Pons (tissue), 1 donor: ENCODE results near the gene PLA2G5.

ENCODE experiments used
- DNase-seq: peaks from one replicate; pipeline ENCODE4 v3.0.0-alpha.2; 2016; ENCODE audit warnings: low spot score

PLA2G5 gene

DNA sequence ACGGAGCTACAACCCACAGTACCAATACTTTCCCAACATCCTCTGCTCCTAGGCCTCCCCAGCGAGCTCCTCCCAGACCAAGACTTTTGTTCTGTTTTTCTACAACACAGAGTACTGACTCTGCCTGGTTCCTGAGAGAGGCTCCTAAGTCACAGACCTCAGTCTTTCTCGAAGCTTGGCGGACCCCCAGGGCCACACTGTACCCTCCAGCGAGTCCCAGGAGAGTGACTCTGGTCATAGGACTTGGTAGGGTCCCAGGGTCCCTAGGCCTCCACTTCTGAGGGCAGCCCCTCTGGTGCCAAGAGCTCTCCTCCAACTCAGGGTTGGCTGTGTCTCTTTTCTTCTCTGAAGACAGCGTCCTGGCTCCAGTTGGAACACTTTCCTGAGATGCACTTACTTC is 20.6 kb downstream of the PLA2G5 start:
- no peak for DNase-seq

DNA sequence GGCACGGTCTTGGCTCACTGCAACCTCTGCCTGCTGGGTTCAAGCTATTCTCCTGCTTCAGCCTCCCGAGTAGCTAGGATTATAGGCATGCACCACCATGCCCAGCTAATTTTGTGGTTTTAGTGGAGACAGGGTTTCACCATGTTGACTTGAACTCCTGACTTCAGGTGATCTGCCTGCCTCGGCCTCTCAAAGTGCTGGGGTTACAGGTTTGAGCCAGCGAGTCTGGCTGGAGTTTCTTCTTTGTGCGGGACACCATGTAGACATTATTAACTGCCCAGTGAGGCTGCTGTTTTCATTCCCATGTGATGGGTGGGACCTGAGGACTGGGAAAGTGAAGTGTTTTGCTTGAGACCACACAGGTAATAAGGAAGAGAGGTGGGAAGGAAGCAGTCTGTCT is 23.3 kb downstream of the PLA2G5 start:
- DNase-seq, result no peak

DNA sequence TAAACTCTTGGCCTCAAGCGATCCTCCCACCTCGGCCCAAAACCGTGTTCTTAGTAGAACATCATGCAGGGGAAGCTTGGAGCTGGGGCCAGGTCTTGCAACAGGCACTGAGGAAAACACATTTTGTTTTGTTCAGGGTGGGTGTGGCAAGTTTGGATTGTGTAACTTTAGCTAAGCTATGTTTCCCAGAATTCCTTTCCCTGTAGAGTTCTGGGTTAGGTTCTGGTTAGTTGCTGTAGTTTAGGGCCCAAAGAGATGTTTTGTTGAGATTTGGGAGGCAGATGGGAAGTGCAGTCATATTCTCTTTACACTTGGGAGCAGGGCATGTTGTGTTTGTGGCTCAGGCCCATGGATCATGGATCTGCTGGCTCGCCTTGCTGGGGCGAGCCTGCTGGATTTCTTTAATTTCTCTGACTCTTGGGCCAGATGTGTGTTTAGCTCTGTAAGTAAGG is 24.0 kb downstream of the PLA2G5 start:
- DNase-seq, result no peak

DNA sequence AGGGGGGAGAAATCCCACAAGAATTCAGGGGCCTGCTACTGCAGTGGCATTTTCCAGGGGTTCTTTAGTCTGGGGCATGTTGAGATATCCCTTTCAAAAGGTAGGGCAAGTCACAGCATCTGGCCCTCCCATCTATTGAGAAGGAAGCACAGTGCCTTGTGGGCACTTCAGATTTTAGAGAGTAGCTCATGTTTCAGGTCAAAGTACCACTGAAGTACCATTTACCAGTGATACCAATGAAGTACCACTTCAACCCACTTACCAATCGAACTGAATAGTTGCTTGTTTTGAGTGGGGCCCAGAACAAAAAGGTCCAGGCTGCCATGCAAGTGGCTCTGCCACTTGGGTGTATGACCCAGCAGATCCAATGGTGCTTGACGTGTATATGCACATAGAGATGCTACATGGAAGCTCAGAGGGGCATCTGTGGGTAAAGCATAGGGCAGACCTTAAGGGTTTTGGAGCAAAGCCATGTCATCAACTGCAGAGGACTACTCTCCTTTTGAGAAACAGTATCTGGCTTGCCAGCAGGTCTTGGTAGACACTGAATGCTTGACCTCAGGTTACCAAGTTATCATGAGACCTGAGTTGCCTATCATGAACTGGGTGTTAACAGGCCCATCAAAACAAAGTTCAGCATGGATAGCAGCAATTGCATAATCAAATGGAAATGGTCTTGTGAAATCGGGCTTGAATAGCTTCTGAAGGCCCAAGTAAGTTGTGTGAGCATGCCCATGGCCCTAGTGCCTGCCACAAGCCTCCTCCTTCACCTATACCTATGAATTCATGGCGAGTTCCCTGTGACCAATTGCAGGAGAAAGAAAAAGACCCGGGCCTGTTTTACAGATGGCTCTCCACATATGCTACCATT is 25.8 kb downstream of the PLA2G5 start:
- DNase-seq, result no peak

DNA sequence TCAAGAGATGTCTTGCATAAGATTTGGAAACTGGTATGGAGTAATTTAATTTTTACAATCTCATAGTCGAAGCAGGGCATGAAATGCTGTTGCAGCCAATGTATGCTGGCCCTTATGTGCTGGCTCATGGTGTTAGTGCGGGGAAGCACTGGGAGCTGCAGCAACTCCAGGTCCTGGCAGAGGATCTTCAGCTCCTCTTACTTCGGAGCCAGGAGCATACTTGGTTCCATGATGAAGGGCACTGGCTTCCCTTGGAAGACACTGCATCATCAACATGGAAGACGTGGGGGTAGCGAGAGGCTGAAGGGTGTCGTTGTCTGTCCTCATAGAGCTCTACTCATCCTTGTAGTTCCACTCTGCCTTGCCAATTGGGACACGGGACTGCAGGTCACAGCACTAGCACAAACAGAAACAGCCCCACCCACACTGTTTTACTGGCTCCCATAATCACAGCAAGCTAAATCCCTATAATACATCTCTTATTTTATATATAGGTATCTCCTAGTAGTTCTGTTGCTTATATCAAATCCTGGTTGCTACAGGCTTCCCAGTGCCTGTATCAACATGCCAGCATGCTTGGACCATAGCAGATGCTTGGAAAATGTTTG is 26.9 kb downstream of the PLA2G5 start:
- DNase-seq, result no peak

DNA sequence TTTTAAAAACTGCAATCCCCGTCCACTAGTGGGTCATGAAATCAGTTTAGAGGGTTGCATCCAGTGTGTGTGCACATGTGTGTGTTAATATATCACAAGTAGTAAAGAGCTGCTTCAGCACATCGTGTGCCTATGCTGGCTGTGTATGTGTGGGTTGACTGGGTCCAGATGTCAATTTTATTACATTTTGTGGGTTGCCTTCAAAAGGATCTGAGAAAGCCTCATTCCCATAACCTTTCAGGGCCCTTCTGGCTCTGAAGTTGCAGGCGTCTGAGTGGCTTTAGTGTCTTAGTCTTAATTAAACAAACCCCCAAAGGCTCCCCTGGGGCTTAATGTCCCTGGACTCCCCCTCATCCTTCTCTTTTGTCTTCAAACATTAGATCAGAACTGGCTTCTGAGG is 29.5 kb downstream of the PLA2G5 start:
- DNase-seq, result no peak

DNA sequence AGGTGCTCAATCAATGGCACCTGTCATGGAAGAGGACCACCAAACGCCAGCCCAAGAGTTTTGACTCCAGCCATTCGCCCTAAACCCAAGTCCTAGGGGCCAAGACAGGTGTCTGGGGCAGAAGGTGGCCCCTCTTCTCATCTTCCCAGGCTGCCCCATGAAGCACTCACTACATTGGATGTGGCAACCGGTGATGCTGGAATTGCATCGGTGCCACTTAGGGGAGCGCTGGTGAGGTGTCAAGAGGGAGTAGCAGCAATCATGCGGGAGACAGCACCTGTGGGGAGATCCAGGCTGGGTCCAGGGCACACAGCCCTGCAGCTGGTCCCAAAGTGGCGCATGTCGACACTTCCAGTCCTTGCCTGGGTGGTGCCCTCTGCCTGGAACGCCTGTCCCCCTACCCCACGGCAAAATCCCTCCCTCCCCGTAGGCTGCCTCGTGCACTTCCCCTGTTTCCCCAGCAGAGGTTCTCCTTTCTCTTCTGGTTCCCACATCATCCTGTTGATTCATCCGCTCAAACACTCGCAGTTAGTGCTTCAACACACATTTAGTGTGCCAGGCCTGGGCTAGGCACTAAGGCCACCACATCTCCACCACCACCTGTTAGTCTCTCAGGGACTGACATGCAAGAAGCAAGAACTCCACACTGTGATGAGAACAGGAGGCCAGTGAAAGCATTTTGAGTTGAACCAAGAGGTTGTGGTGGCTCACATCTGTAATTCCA is 30.8 kb downstream of the PLA2G5 start:
- peak; percentile 23 for DNase-seq

DNA sequence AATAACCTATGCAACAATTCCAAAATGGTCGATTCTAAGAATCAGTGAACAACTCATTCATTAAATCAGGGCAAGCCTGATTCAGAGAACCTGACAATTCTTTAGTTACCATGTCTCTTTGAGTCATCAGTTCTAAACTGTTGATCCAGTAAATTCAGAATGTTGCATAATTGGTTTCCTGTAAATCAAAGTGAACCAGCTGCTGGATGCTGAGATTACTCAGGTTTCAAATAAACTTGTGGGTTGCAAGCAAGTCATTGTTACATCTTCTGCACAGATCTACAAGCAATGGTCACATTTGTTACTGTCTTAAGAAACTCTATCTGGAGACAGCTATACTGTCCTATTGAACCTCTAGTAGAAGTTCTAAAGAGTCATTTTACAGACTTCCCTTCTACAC is 32.9 kb downstream of the PLA2G5 start:
- DNase-seq, result no peak

DNA sequence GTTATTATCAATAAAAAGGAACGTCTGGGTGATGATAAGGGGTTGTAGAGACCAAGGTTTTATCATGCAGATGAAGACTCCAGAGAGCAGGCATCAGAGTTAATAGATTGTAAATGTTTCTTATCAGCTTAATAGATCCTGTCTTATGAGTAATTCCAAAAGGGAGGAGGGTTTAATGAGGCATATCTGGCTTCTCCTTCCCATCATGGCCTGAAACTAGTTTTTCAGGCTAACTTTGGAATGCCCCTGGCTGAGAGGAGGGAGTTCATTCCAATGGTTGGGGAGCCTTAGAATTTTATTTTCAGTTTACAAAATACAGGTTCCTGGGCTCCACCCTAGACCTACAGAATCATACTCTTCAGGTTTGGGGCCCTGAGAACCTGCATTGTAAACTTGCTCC is 35.9 kb downstream of the PLA2G5 start:
- DNase-seq, result no peak

DNA sequence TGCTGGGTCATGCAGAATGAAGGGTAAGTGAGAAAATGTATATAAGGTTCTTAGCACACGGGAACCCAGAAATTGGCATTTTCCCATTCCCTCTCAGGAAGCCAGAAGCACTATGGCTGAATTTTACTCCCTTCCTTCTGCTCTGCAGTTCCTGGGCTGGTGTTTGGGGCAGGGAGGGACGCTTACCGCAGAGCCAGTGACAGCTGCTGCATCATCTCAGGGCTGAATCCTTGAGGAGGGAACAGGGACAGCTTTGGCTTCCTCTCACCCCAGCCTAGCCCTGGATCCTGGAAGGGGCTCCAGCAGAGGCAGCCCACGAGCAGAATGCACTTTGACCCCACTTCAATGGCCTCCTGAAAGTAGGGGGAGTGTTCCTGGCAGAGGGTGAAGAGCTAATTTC is 37.4 kb downstream of the PLA2G5 start:
- no peak for DNase-seq

DNA sequence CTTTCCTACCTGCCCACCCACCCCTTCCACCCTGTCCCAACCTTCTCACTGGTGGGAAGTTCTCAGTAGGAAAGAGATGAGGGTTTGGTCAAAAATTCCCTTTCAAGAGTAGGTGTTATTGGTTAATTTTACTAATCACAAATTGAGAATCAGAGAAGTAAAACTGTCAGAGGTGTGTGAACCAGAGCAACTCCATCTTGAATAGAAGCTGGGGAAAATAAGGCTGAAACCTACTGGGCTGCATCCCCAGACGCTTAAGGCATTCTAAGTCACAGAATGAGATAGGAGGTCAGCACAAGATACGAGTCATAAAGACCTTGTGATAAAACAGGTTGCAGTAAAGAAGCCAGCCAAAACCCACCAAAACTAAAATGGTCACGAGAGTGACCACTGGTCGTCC is 37.8 kb downstream of the PLA2G5 start:
- no peak for DNase-seq

DNA sequence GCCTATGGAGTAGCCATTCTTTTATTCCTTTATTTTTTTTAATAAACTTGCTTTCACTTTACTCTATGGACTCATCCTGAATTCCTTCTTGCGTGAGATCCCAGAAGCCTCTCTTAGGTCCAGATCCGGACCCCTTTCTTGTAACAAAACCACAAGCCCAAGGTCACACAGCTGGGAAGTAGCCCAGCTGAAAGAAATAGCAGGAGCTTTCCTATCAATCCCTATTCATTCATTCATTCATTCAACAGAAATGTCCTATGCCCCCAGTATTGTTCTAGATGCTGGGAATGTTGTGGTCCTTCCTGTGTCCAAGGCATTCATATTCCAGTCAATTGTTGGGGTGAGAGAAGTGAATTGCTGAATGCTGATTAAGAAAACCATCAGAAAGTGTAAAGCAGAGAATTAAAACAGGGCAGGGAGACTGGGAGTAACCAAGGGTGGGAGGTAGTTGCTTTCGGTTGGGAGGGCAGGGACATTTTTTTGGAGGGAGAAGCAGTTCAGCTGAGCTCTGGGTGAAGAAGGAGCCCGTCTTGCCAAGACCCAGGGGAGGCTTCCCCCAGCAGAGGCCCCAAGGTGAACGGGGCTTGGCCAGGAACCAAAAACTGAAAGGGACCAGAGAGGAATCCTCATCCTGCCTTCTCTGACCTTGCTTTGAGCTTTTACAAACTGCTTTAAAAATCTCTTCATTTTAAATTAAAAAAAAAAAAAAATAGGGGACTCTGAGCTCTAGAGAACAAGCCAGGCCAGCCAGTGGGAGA is 38.6 kb downstream of the PLA2G5 start:
- DNase-seq, result no peak

DNA sequence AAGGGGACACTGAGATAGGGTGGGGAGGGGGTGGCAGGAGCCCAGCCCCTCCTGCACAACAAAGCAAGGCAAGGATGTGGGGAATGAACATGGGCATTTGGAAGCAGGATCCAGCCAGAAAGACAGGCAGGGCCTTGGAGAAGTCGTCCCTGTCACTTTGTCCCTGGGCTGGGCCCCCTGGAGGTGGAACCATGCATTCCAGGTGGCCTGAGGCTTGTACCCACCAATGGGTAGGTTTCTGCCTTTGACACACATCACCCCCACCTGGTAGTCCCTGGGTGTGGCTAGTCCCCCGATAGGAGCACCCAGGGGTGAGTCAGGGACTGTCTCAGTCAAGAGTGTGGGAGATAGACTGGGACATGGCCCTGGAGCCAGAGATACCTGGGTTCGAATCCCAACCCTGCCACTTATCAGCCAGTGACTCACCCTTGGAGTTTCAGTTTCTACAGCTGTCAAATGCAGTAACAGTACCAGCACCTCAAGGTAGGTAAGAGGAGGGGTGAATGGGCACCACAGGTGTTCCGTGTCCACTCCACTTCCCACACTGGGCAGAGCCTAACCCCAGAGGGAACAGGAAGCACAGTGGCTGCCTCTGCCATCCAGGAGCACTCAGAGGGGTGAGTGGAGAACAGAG is 39.3 kb downstream of the PLA2G5 start:
- no peak for DNase-seq

DNA sequence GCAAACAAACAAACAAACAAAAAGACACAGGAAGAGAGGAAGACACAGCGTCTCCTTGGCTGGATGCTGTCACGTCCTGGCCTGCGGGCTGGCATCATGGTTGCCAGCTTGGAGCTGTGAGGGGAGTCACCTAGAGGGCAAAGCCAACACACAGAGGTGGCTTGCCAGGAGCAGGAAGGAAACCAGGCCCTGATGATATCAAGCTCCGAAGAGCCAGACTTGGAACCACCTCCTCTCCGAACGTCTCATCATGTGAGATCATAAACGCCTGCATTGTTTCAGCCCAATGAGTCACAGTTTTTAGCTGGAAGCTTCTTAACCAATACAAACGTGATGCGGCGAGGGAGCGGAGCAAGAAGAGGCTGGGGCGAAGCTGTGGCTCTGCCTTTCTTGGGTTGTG is 40.7 kb downstream of the PLA2G5 start:
- no peak for DNase-seq

DNA sequence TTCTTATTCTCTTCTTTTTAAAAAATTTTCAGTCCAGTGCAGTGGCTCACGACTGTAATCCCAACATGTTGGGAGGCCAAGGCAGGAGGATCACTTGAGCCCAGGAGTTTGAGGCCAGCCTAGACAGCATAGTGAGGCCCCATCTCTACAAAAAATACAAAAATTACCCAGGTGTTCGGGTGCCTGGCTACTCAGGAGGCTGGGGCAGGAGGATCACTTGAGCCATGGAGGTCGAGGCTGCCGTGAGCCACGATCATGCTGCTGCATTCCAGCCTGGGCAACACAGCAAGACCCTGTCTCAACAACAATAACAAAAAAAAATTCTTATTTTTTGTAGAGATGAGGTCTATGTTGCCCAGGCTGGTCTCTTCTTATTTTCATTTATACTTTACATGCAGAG is 41.5 kb downstream of the PLA2G5 start:
- DNase-seq, result no peak

DNA sequence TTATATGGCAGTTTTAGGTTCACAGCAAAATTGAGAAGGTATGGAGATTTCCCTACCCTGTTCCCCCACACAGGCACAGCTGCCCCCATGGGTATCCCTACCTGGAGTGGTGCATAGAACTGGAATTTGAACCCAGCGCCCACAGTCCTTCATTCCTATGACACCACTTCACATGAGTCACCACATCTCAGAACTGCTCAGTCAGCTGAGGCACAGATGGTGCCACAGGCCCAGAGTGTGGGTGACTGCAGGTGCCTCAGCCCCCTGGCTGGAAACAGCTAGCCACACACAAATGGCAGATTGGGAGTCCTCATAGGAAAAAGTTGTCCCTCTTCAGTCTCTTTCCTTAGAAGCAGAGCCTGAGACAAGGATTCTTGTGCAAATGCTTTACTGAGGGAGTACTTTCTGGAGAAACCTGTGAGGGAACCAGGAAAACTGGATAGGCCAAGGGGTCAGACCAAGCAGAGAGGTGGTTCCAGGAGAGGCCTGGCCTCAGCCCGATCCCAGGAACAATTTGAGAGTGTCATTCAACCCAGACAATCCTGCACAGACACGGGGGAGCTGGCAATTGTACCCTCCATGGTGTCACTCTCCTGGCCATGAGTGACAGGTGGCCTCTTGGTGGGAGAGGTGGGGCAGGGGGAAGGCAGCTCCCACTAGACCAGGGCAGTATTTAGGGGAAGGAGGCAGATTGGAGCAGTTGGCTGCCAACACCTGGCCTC is 42.4 kb downstream of the PLA2G5 start:
- DNase-seq, result no peak

DNA sequence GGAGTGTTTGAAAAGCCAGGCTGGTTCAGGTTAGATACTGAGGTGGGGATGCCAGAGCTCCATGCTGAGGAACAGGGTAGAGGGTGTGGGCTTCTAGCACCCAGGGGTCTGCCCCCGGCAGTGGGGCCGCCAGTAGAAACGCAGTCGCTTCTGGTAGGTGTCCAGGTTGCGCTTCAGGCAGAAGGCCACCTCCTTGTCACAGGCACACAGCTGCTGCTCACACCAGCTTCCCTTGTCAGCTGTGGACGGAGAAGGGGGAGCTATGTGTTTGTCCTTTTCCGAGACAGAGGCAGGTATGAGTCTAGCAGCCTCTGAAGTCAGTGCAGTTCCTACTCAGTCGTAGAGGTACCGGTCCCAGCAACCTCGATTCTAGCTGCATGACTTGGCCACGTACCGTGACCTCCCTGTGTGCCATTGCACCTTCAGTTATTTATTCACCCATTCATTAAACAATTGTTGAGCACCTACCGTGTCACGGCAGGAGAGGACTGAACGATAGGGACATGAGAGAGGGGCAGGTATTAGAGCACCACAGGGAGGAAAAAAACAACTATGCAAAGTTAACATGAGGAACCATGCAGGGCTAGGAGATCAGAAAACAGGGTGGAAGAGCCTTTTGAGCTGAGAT is 44.1 kb downstream of the PLA2G5 start:
- no peak for DNase-seq

DNA sequence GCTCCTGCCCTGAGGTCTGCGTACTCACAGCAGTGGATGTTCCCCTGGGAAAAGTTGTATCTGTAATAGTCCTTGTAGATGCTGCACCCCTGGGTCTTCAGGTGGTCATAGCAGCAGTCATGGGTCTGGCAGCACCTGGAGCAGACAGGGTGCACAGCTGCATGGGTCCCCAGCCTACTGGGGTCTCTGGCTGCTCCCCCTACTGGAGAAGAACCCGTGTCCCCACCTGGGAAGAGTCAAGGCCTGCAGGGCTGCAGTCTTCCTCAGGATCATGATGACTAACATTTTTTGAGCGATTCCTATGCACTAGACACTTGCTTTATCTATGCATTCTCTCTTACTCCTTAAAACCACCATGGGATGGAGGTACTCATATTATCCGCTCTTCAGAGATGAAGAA is 45.5 kb downstream of the PLA2G5 start:
- no peak for DNase-seq

DNA sequence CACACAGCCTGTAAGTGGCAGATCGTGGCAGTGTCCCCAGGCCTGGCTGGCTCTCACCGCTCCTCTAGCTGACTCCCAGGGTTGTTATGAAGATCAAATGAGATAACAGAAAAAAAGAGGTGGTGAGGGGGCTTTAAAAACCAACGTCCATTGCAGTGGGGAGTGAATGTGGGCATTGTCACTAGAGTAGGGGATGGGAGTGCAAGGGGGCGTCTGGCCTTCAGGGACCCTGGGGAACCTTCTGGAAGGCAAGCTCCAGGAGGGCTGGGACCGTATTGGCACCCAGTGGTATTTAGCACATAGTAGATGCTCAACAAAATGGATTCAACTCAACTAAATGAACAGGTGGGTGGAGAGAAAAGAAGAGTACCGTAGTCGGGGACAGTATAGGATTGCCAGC is 45.9 kb downstream of the PLA2G5 start:
- DNase-seq, result no peak

DNA sequence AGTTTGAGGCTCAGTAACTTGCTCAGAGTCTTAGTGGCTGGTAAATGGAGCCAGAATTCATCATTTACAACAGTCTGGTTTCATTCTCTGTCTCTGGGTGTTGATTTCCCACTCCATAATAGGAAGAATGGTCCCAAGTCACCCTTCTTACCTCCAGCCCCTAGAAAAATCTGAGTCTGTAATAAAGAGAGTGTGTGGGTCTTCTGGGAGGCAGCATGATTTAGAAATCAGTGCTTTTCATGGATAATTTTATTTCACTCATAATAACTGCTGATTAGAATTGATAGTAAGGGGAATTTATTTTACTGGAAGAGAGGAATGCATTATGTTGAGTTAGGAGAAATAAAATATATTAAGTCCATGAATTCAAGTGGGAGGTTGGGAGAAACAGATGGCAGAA is 47.2 kb downstream of the PLA2G5 start:
- no peak for DNase-seq

DNA sequence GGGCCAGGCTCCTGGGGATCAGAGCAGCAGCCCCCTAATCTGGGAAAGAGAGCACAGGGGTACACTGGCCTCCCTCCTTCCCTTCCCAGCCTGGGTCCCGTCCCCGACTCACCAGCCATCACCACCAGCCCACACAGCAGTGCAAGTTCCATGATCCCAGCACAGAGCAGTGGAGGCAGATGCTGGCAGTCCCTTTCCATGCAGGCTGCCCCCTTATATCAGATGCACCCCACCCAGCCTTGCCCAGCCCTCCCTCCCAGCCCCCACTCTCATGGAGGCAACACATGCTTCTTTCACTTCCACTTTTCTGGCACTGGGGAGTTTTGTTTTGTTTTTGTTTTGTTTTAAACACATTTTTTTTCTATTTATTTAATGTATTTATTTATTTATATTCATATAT is 49.4 kb downstream of the PLA2G5 start, which contains the start of gene PLA2G2D:
PLA2G2D (minus strand) TSS at position 190 of the 400 bp plus-strand sequence; CDS start at position 152, 38 bp downstream.
- DNase-seq, result no peak
